H1 (cell line): ENCODE data around the gene GNAQ. TPM values are rescaled to one million over a fixed set of nuclear protein-coding genes. Genes with fewer than 3 reads are reported as not detected.

Experiments
- CTCF ChIA-PET: fragments of 300-600 bp; sonication (Branson Sonifier 250); formaldehyde crosslinking; loops from one replicate; lab custom pipeline; 2021; ENCODE audit not compliant: partially characterized antibody; lab: Charles Lee
- POLR2A ChIA-PET: fragments of 300-600 bp; sonication (Branson Sonifier 250); formaldehyde crosslinking; loops from one replicate; lab custom pipeline; 2021; ENCODE audit warnings: inconsistent platforms; ENCODE audit not compliant: partially characterized antibody; lab: Charles Lee
- DNase-seq, 2 experiments: peaks; one replicate each; pipeline versions ENCODE4 v3.0.0 to v3.0.0-alpha.2; 2010 to 2022; ENCODE audit warnings: low spot score in 2 of 2, low read depth in 1 of 2, mixed read lengths in 1 of 2
- FAIRE-seq: peaks from 2 replicates; lab custom pipeline; 2011; peaks lifted over from hg19 to GRCh38; lab: Jason Lieb, UNC
- H2AFZ ChIP-seq: 2 replicates; pipeline ENCODE4 v1.8.1; 2012; ENCODE audit warnings: low read length, inconsistent platforms
- H2AK5ac ChIP-seq: 2 replicates; pipeline ENCODE4 v1.6.1; 2013; ENCODE audit warnings: low read depth, low read length
- H2BK120ac ChIP-seq: replicated peaks from 2 replicates; pipeline ENCODE3; 2013; ENCODE audit warnings: low read depth, low read length, inconsistent platforms
- H2BK12ac ChIP-seq: 2 replicates; pipeline ENCODE4 v1.6.1; 2013; ENCODE audit warnings: low read depth, low read length
- H2BK15ac ChIP-seq: 2 replicates; pipeline ENCODE4 v1.6.1; 2013; ENCODE audit warnings: low read length
- H2BK20ac ChIP-seq: 2 replicates; pipeline ENCODE4 v1.6.1; 2013; ENCODE audit warnings: low read length
- H2BK5ac ChIP-seq: 2 replicates; pipeline ENCODE4 v1.6.1; 2013; ENCODE audit warnings: low read depth, low read length
- H3K14ac ChIP-seq: 2 replicates; pipeline ENCODE4 v1.6.1; 2013; ENCODE audit warnings: inconsistent platforms; ENCODE audit not compliant: insufficient read length
- H3K18ac ChIP-seq: 2 replicates; pipeline ENCODE4 v1.6.1; 2013; ENCODE audit warnings: low read length; ENCODE audit errors: extremely low read depth
- H3K23ac ChIP-seq: 2 replicates; pipeline ENCODE4 v1.6.1; 2013; ENCODE audit warnings: inconsistent platforms; ENCODE audit not compliant: insufficient read length
- H3K23me2 ChIP-seq: 2 replicates; pipeline ENCODE4 v1.6.1; 2013; ENCODE audit warnings: low read depth, low read length
- H3K27ac ChIP-seq: 2 replicates; pipeline ENCODE4 v1.6.1; 2011; ENCODE audit warnings: low read depth, low read length, inconsistent platforms
- H3K27me3 ChIP-seq, 4 experiments: replicated peaks in 1 of 4; 1 replicate in 1 of 4; 2 replicates in 3 of 4; pipeline versions ENCODE4 v1.6.1 to v1.8.1; 2011 to 2013; ENCODE audit warnings: low read length in 3 of 4, mild to moderate bottlenecking in 3 of 4, inconsistent platforms in 2 of 4, mixed read lengths in 2 of 4, moderate library complexity in 1 of 4; ENCODE audit not compliant: control insufficient read depth in 3 of 4, insufficient read depth in 3 of 4; ENCODE audit errors: extremely low read depth in 1 of 4
- H3K36me3 ChIP-seq, 4 experiments: 2 replicates each; pipeline versions ENCODE4 v1.6.1 to v1.8.1; 2011 to 2013; ENCODE audit warnings: mild to moderate bottlenecking in 4 of 4, low read length in 3 of 4, moderate library complexity in 2 of 4, control low read depth in 1 of 4, inconsistent platforms in 1 of 4; ENCODE audit not compliant: insufficient read depth in 4 of 4, control insufficient read depth in 2 of 4
- H3K4ac ChIP-seq: replicated peaks from 2 replicates; pipeline ENCODE3; 2013; ENCODE audit warnings: low read length, low read depth, mixed read lengths, inconsistent platforms; ENCODE audit not compliant: insufficient read length
- H3K4me1 ChIP-seq, 4 experiments: replicated peaks in 1 of 4; 1 replicate in 1 of 4; 2 replicates in 3 of 4; pipeline versions ENCODE4 v1.6.1 to v1.8.1; 2011 to 2013; ENCODE audit warnings: low read length in 3 of 4, inconsistent platforms in 2 of 4, mixed read lengths in 1 of 4; ENCODE audit not compliant: insufficient read depth in 4 of 4, control insufficient read depth in 3 of 4
- H3K4me2 ChIP-seq, 2 experiments: 2 replicates each; pipeline versions ENCODE4 v1.6.1 to v1.8.1; 2011 to 2013; ENCODE audit warnings: low read depth in 2 of 2, low read length in 2 of 2, control low read depth in 1 of 2, inconsistent platforms in 1 of 2, mild to moderate bottlenecking in 1 of 2; ENCODE audit not compliant: insufficient read depth in 1 of 2
- H3K4me3 ChIP-seq, 4 experiments: fragments of 200-600, 300-600 bp in 1 of 4; sonication (generic), shearing (Covaris generic), sonication (Bioruptor Twin) in 1 of 4; 2 replicates each; pipeline versions ENCODE4 v1.5.1 to v1.8.1; 2011 to 2016; ENCODE audit warnings: low read length in 4 of 4, low read depth in 3 of 4, control low read depth in 2 of 4, inconsistent platforms in 2 of 4, mild to moderate bottlenecking in 2 of 4, mixed read lengths in 1 of 4, moderate library complexity in 1 of 4; ENCODE audit not compliant: insufficient read depth in 2 of 4; ENCODE audit errors: extremely low read depth in 1 of 4
- H3K56ac ChIP-seq: replicated peaks from 2 replicates; pipeline ENCODE3; 2013; ENCODE audit warnings: low read depth, mild to moderate bottlenecking, mixed read lengths, low read length, inconsistent platforms; ENCODE audit not compliant: insufficient read length
- H3K79me1 ChIP-seq: 2 replicates; pipeline ENCODE4 v1.6.1; 2013; ENCODE audit warnings: low read depth, low read length, control low read depth
- H3K79me2 ChIP-seq, 2 experiments: 2 replicates each; pipeline versions ENCODE4 v1.6.1 to v1.8.1; 2012 to 2013; ENCODE audit warnings: low read length in 2 of 2, mild to moderate bottlenecking in 2 of 2, inconsistent platforms in 1 of 2; ENCODE audit not compliant: insufficient read depth in 2 of 2, control insufficient read depth in 1 of 2
- H3K9ac ChIP-seq, 4 experiments: replicated peaks in 1 of 4; 1 replicate in 1 of 4; 2 replicates in 3 of 4; pipeline versions ENCODE4 v1.6.1 to v1.8.1; 2011 to 2013; ENCODE audit warnings: low read depth in 3 of 4, low read length in 3 of 4, control low read depth in 2 of 4, mild to moderate bottlenecking in 2 of 4, moderate library complexity in 2 of 4, inconsistent platforms in 1 of 4; ENCODE audit errors: extremely low read depth in 1 of 4
- H3K9me3 ChIP-seq, 2 experiments: 2 replicates each; pipeline versions ENCODE4 v1.6.1 to v1.8.1; 2012 to 2013; ENCODE audit warnings: mild to moderate bottlenecking in 2 of 2, moderate library complexity in 2 of 2, control low read depth in 1 of 2, inconsistent platforms in 1 of 2, low read depth in 1 of 2, low read length in 1 of 2, mixed read lengths in 1 of 2; ENCODE audit not compliant: insufficient read depth in 2 of 2
- H4K20me1 ChIP-seq, 2 experiments: replicated peaks in 1 of 2; 2 replicates each; pipeline versions ENCODE3 to v1.8.1; 2011 to 2013; ENCODE audit warnings: inconsistent platforms in 2 of 2, low read length in 2 of 2, mild to moderate bottlenecking in 1 of 2; ENCODE audit not compliant: insufficient read depth in 2 of 2, control insufficient read depth in 1 of 2
- H4K5ac ChIP-seq: 2 replicates; pipeline ENCODE4 v1.6.1; 2013; ENCODE audit warnings: low read length, low read depth, mixed read lengths, inconsistent platforms; ENCODE audit not compliant: insufficient read length
- H4K8ac ChIP-seq: 2 replicates; pipeline ENCODE4 v1.8.0; 2013; ENCODE audit warnings: mild to moderate bottlenecking, moderate library complexity, low read length, inconsistent platforms; ENCODE audit not compliant: insufficient read depth; ENCODE audit errors: extremely low read depth
- H4K91ac ChIP-seq: replicated peaks from 2 replicates; pipeline ENCODE3; 2013; ENCODE audit warnings: low read length, mixed read lengths, inconsistent platforms; ENCODE audit not compliant: insufficient read length
- CBX5 ChIP-seq: fragments of 300-800, 300-1000 bp; sonication (generic); IDR thresholded peaks from 2 replicates; pipeline ENCODE4 v1.7.1; 2016; ENCODE audit warnings: antibody characterized with exemption, low read length, low read depth
- CREB1 ChIP-seq: IDR thresholded peaks from 2 replicates; pipeline ENCODE4 v1.6.1; 2012; ENCODE audit warnings: inconsistent platforms
- CTBP2 ChIP-seq: IDR thresholded peaks from 2 replicates; pipeline ENCODE4 v1.7.0; 2011; ENCODE audit warnings: borderline replicate concordance, mild to moderate bottlenecking, moderate library complexity, mixed read lengths, low read length; ENCODE audit not compliant: insufficient read depth, insufficient read length
- EZH2 ChIP-seq: fragments of 200-600 bp; sonication (generic); IDR thresholded peaks from 2 replicates; pipeline ENCODE4 v1.7.1; 2012; ENCODE audit warnings: low read depth, mild to moderate bottlenecking, moderate library complexity, low read length, inconsistent platforms; ENCODE audit not compliant: severe bottlenecking
- JUND ChIP-seq: IDR thresholded peaks from 2 replicates; pipeline ENCODE4 v1.6.1; 2011; ENCODE audit warnings: mild to moderate bottlenecking, improper control_type of control experiment, low read length
- KDM4A ChIP-seq: IDR thresholded peaks from one replicate; pipeline ENCODE4 v1.7.1; 2012; ENCODE audit warnings: low read depth, mild to moderate bottlenecking, moderate library complexity, low read length, inconsistent platforms; ENCODE audit not compliant: severe bottlenecking
- PHF8 ChIP-seq: fragments of 200-600 bp; sonication (generic); conservative IDR thresholded peaks from 2 replicates; pipeline ENCODE4 v1.7.1; 2012; ENCODE audit warnings: low read depth, mild to moderate bottlenecking, inconsistent platforms, low read length, moderate library complexity
- POLR2A ChIP-seq, 2 experiments: IDR thresholded peaks; 1 replicate in 1 of 2; 2 replicates in 1 of 2; pipeline ENCODE4 v1.6.1; 2011; ENCODE audit warnings: low read depth in 2 of 2, low read length in 2 of 2, mild to moderate bottlenecking in 2 of 2; ENCODE audit errors: control extremely low read depth in 1 of 2
- SAP30 ChIP-seq: fragments of 300-600 bp; sonication (generic); IDR thresholded peaks from 2 replicates; pipeline ENCODE4 v1.7.1; 2012; ENCODE audit warnings: low read length, moderate library complexity, mild to moderate bottlenecking, inconsistent platforms; ENCODE audit not compliant: insufficient read depth, insufficient replicate concordance
- TAF1 ChIP-seq: IDR thresholded peaks from 2 replicates; pipeline ENCODE4 v1.6.1; 2011; ENCODE audit warnings: mild to moderate bottlenecking, low read depth, low read length
- TBP ChIP-seq: IDR thresholded peaks from 2 replicates; pipeline ENCODE4 v1.6.1; 2011; ENCODE audit warnings: low read depth, low read length, improper control_type of control experiment
- ZNF274 ChIP-seq: IDR thresholded peaks from 2 replicates; pipeline ENCODE4 v1.7.0; 2012; ENCODE audit warnings: low read length, borderline replicate concordance; ENCODE audit errors: extremely low read depth
- WGBS, 2 experiments: shearing (Covaris generic) in 1 of 2; methylation state at CpG; one replicate each; pipeline versions ENCODE4 v1.1.6 to v1.1.7; 2013 to 2015; ENCODE audit warnings: low lambda C conversion rate in 2 of 2, mixed read lengths in 2 of 2, inconsistent platforms in 1 of 2, low coverage in 1 of 2, missing lambda C conversion rate in 1 of 2; ENCODE audit not compliant: insufficient replicate concordance in 2 of 2, insufficient coverage in 1 of 2, insufficient read length in 1 of 2; ENCODE audit errors: extremely low coverage in 1 of 2, missing lambda C conversion rate in 1 of 2; 5-methylcytosine and 5-hydroxymethylcytosine counted together
- polyA plus RNA-seq, 7 experiments: library from polyadenylated mRNA; depleted of rRNA in 3 of 7; stranded (reverse) in 5 of 7; unstranded in 2 of 7; fragments of >200 nt in 5 of 7; fragments of 200-250 nt in 2 of 7; gene quantifications; 1 replicate in 5 of 7; 2 replicates in 1 of 7; 4 replicates in 1 of 7; pipeline versions ENCODE4 v1.2.1 to v1.2.3, GENCODE V29; 2011 to 2013; ENCODE audit warnings: missing spikeins in 2 of 7, mixed read lengths in 2 of 7
- total RNA-seq: library from RNA; stranded (reverse); fragmentation: NEBNext Ultra II Directional; extraction: Animal tissue kit (Norgen Biotek cat#: 25700); gene quantifications from 2 replicates; pipeline ENCODE4 v1.2.1, GENCODE V29; 2021

GNAQ gene
- total and polyA plus RNA-seq, 2 of the 8 experiments (the other 6 are each of a cell fraction or from before 2014, with no cell fraction given), result 22.8 to 63.8 TPM

- Histone ChIP-seq H3K4me1 (peaks cover 0 to 4% (median 1%) of the 10 kb centered on the region in 4 experiments; a peak in 1 of 7 replicates), H3K27ac (no peak overlapping the region), H2BK20ac (no peak overlapping the region), H2AFZ (no peak overlapping the region), H3K23me2 (no peaks in the 10 kb centered on the region), H2BK5ac (no peak overlapping the region), H3K36me3 (no peaks in the 10 kb centered on the region; a peak in 2 of 8 replicates), H2AK5ac (no peak overlapping the region), H3K9ac (no peak overlapping the region), H3K79me2 (peaks cover 0 to 56% of the 10 kb centered on the region in 2 experiments; a peak in 2 of 4 replicates), H3K4me3 (no peak overlapping the region), H4K20me1 (peaks cover 0 to 6% of the 10 kb centered on the region in 2 experiments), H3K23ac (no peak overlapping the region), H3K18ac (no peak overlapping the region), H2BK12ac (no peak overlapping the region), H2BK15ac (no peak overlapping the region), H3K14ac (no peak overlapping the region), H4K91ac (no peak overlapping the region), H3K27me3 (no peaks in the 10 kb centered on the region), H3K4ac (no peak overlapping the region), H4K8ac (no peak overlapping the region), H3K9me3 (no peaks in the 10 kb centered on the region), H3K56ac (no peak overlapping the region), H4K5ac (no peak overlapping the region), H3K79me1 (peaks cover 4% of the 10 kb centered on the region; the same call in 1 of the 2 replicates), H2BK120ac (no peak overlapping the region), H3K4me2 (no peak overlapping the region)
- WGBS, 2 experiments, result 96% methylated on average over 7 of the region's 7 CpGs; no CpG with 5 or more reads in 1 of the 2 experiments
- ChIA-PET POLR2A (interaction anchor here (1.2 kb wide), 1 partner anchor 12 kb away, joined by 3 read pairs; no protein-coding TSS in a partner anchor), CTCF (interaction anchor here (0.9 to 2.0 kb wide), 4 partner anchors 10 to 47 kb away, joined by 3 to 14 read pairs (median 4); no protein-coding TSS in a partner anchor)
- TF ChIP-seq CTBP2 (no peak), TAF1 (no peak), ZNF274 (no peak), TBP (no peak), CBX5 (no peak), JUND (no peak), CREB1 (no peak), EZH2 (no peak), SAP30 (no peak), POLR2A (IDR thresholded peaks at IDR 0.05; ENCODE audit: control extremely low read depth in 1 of 2, low read depth in 2 of 2, low read length in 2 of 2) (no peak), KDM4A (no peak), PHF8 (no peak)
- DNase-seq (no peak), FAIRE-seq (no peak)
Observed at GRCh38 chr9:77987081-77987656, 44.4 kb downstream of the GNAQ start.
